ENCODE data around the gene ICE1.

- no peak for TF ChIP-seq RAD21 (IDR thresholded peaks at IDR 0.05; ENCODE audit: low read length)
- TF ChIP-seq CTCF (conservative IDR thresholded peaks at IDR 0.05; ENCODE audit: low read depth, low read length) = no peak
- TF ChIP-seq, protein P1, sequence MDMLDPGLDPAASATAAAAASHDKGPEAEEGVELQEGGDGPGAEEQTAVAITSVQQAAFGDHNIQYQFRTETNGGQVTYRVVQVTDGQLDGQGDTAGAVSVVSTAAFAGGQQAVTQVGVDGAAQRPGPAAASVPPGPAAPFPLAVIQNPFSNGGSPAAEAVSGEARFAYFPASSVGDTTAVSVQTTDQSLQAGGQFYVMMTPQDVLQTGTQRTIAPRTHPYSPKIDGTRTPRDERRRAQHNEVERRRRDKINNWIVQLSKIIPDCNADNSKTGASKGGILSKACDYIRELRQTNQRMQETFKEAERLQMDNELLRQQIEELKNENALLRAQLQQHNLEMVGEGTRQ (IDR thresholded peaks at IDR 0.05; ENCODE audit: low read depth, low read length) = no peak
These were observed 31.9 kb downstream of the ICE1 start for GRCh38 chr5:5454391-5454790.
